GM18511 (cell line): Measurements from ENCODE around the gene NTRK1.

Experiments used
- ATAC-seq: cut with Tn5 transposase; IDR thresholded peaks from one replicate; pipeline ENCODE4 v1.9.1; 2021; ENCODE audit warnings: mild to moderate bottlenecking, moderate library complexity; ENCODE audit not compliant: unreplicated experiment

Gene NTRK1

GRCh38 chr1:156836892-156837291 is 23.8 kb upstream of the NTRK1 start:
- no peak for ATAC-seq

GRCh38 chr1:156838972-156839371 is 21.7 kb upstream of the NTRK1 start:
- no peak for ATAC-seq

GRCh38 chr1:156839426-156840109 is 21.1 kb upstream of the NTRK1 start:
- no peak for ATAC-seq

GRCh38 chr1:156840186-156840897 is 20.3 kb upstream of the NTRK1 start:
- ATAC-seq: no peak

GRCh38 chr1:156840898-156841279 is 19.8 kb upstream of the NTRK1 start:
- ATAC-seq: no peak

- ATAC-seq: no peak
Measured at GRCh38 chr1:156841295-156841855, 19.3 kb upstream of the NTRK1 start.

- no peak for ATAC-seq
Measured at GRCh38 chr1:156842618-156843300, 17.9 kb upstream of the NTRK1 start.

- no peak for ATAC-seq
Measured at GRCh38 chr1:156844102-156844501, 16.6 kb upstream of the NTRK1 start.

- ATAC-seq: no peak
Measured at GRCh38 chr1:156844638-156845037, 16.0 kb upstream of the NTRK1 start.

- ATAC-seq: no peak
Measured at GRCh38 chr1:156845055-156845952, 15.4 kb upstream of the NTRK1 start.

GRCh38 chr1:156845953-156846545 is 14.6 kb upstream of the NTRK1 start:
- ATAC-seq: no peak

GRCh38 chr1:156846643-156847042 is 14.0 kb upstream of the NTRK1 start:
- no peak for ATAC-seq

GRCh38 chr1:156847591-156848460 is 12.8 kb upstream of the NTRK1 start:
- ATAC-seq: no peak

GRCh38 chr1:156848461-156849150 is 12.1 kb upstream of the NTRK1 start:
- ATAC-seq: no peak

GRCh38 chr1:156849151-156849496 is 11.5 kb upstream of the NTRK1 start:
- ATAC-seq: no peak

GRCh38 chr1:156851779-156852417 is 8.8 kb upstream of the NTRK1 start:
- ATAC-seq: no peak

- no peak for ATAC-seq
Measured at GRCh38 chr1:156852418-156852874, 8.2 kb upstream of the NTRK1 start.

- no peak for ATAC-seq
Measured at GRCh38 chr1:156853761-156854160, 6.9 kb upstream of the NTRK1 start.
